Heart left ventricle (tissue), 13 donors: ENCODE measurements around the gene ATP9B.

Experiments used
- CTCF ChIP-seq, 12 donors: fragments of 200-600 bp; sonication (generic) in 4 of 12; IDR thresholded peaks; one replicate each; pipeline versions ENCODE4 v1.5.0 to v1.8.0; 2018 to 2022; ENCODE audit warnings: antibody characterized with exemption in 12 of 12, mild to moderate bottlenecking in 5 of 12
- POLR2A ChIP-seq, 2 donors: fragments of 450-650 bp; IDR thresholded peaks; one replicate each; pipeline ENCODE4 v1.6.1; 2017; ENCODE audit warnings: antibody characterized with exemption in 2 of 2, mild to moderate bottlenecking in 2 of 2, moderate library complexity in 2 of 2
- donor health status: ischemic (EF 13 %, LVEDD 7.1; RV severe dilation, severe dysfunction).
- donor health status: DM: no; HTN: yes; CAD: no.
- donor health status: DM: no; HTN: no; CAD: no.
- donor health status: ischemic (EF 25% LVEDD 6.9; RV normal size, moderate dysfunction).
- donor health status: ischemic (EF 25% LVEDD 5.7; RV mildly dilated, moderate dysfunction).
- donor health status: ischemic (EF 35%, LVEDD 5.7; RV mildly dilated, moderate dysfunction).
- donor health status: nonischemic (EF 11% LVEDD 7.7; RV severe dilation, severe dysfunction).
- donor health status: DM: yes; HTN: yes; CAD: no.
- donor health status: PGD.
- donor health status: ischemic (EF 29% LVEDD 5.4; RV normal size, mild dysfunction).
- donor health status: nonischemic (EF 23%, LVEDD 6.1; RV moderate dilation, normal function).

GRCh38 chr18:79345366-79345765 lies 276.2 kb downstream of the ATP9B start:
- TF ChIP-seq CTCF (IDR thresholded peaks at IDR 0.05) (no peak), POLR2A (IDR thresholded peaks at IDR 0.05) (no peak)
